Activated T-cell treated with anti-CD3 and anti-CD28 coated beads, Interleukin-2, amount 50 U/mL, for 4 hours (primary cell): ENCODE measurements around the gene AHCYL2. TPM values are rescaled to one million over a fixed set of nuclear protein-coding genes. Genes with fewer than 3 reads are reported as not detected.
"Not testable (repeated sequence)": the region's sequence is repeated elsewhere in the genome, so short reads cannot be mapped to it uniquely, and the experiment has no call there.

Experiments used
- ATAC-seq, 2 donors: fragments of 200-7000 bp; cut with Tn5 transposase; one replicate each; pipeline ENCODE4 v1.10.0; 2021
- DNase-seq: peaks from one replicate; pipeline ENCODE4 v3.0.0-alpha.2; 2020
- H3K27me3 Mint-ChIP-seq: one replicate; pipeline ENCODE4 v1.8.0; 2021; ENCODE audit warnings: low read depth, mixed read lengths
- H3K36me3 Mint-ChIP-seq: one replicate; pipeline ENCODE4 v1.8.0; 2022; ENCODE audit warnings: mixed read lengths; ENCODE audit not compliant: insufficient read depth
- H3K4me1 Mint-ChIP-seq: one replicate; pipeline ENCODE4 v1.8.0; 2021; ENCODE audit warnings: low read depth, mixed read lengths
- H3K4me3 Mint-ChIP-seq: one replicate; pipeline ENCODE4 v1.8.0; 2021; ENCODE audit warnings: mild to moderate bottlenecking, moderate library complexity, mixed read lengths
- H3K9me3 Mint-ChIP-seq: one replicate; pipeline ENCODE4 v1.8.0; 2021; ENCODE audit warnings: mixed read lengths
- total RNA-seq, 3 donors: library from RNA; stranded (reverse); gene quantifications; one replicate each; pipeline ENCODE4 v1.2.1, GENCODE V29; 2021

AHCYL2 gene
- total RNA-seq, 3 donors from 2014 or later = 6.0 to 7.2 (median 6.5) TPM

- no peaks in the 10 kb centered on the region for H3K9me3 Mint-ChIP-seq
- H3K27me3 Mint-ChIP-seq = no peaks in the 10 kb centered on the region
- ATAC-seq (no peak), DNase-seq (no peak)
- H3K4me1 Mint-ChIP-seq = no peaks in the 10 kb centered on the region
- H3K36me3 Mint-ChIP-seq = peaks cover 25% of the 10 kb centered on the region
- H3K4me3 Mint-ChIP-seq = no peak overlapping the region
Measured at GRCh38 chr7:129313282-129313681, 88.5 kb downstream of the AHCYL2 start.

GRCh38 chr7:129315960-129316359, 91.1 kb downstream of the AHCYL2 start:
- H3K4me3 Mint-ChIP-seq = no peak overlapping the region
- no peaks in the 10 kb centered on the region for H3K9me3 Mint-ChIP-seq
- peaks cover 20% of the 10 kb centered on the region for H3K36me3 Mint-ChIP-seq
- H3K27me3 Mint-ChIP-seq = no peaks in the 10 kb centered on the region
- DNase-seq (no peak), ATAC-seq (no peak)
- H3K4me1 Mint-ChIP-seq = no peaks in the 10 kb centered on the region

GRCh38 chr7:129317450-129317849, 92.6 kb downstream of the AHCYL2 start:
- H3K9me3 Mint-ChIP-seq = no peaks in the 10 kb centered on the region
- ATAC-seq (no peak), DNase-seq (no peak)
- peaks cover 16% of the 10 kb centered on the region for H3K36me3 Mint-ChIP-seq
- H3K4me3 Mint-ChIP-seq = no peak overlapping the region
- H3K4me1 Mint-ChIP-seq = no peaks in the 10 kb centered on the region
- no peaks in the 10 kb centered on the region for H3K27me3 Mint-ChIP-seq

GRCh38 chr7:129327076-129327475, 102.2 kb downstream of the AHCYL2 start:
- Mint-ChIP-seq H3K36me3 (peaks cover 24% of the 10 kb centered on the region), H3K4me3 (no peak overlapping the region)

GRCh38 chr7:129332254-129333035, 107.6 kb downstream of the AHCYL2 start:
- no peaks in the 10 kb centered on the region for H3K27me3 Mint-ChIP-seq
- H3K9me3 Mint-ChIP-seq = no peaks in the 10 kb centered on the region
- H3K36me3 Mint-ChIP-seq = peaks cover 8% of the 10 kb centered on the region
- ATAC-seq (no peak), DNase-seq (no peak)
- no peak overlapping the region for H3K4me3 Mint-ChIP-seq
- H3K4me1 Mint-ChIP-seq = peaks cover 1% of the 10 kb centered on the region

More at GRCh38 chr7:129327076-129327475, 102.2 kb downstream of the AHCYL2 start:
- no peaks in the 10 kb centered on the region for H3K4me1 Mint-ChIP-seq
- ATAC-seq (no peak), DNase-seq (no peak)
- no peaks in the 10 kb centered on the region for H3K27me3 Mint-ChIP-seq
- peaks cover 16% of the 10 kb centered on the region for H3K9me3 Mint-ChIP-seq

DNA sequence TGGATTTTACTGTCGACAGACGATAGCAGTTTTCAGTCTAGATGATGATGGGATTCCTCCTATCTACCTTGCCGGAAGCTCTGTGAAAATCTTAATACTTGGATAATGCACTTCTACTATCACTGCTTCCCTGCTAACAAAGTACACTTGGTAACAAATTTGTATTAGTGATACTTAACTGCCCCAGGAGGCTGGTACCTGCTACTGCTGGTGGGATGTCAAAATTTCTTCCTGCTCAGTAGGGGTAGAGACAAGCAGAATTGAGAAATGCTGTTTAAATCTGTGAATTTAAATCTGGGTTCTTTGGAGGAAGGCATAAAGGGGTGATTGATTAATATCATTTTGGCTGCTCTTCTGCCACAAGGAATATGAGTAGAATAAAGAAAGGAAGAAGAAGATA, 109.6 kb downstream of the AHCYL2 start:
- no peak for DNase-seq
- peaks cover 8% of the 10 kb centered on the region for H3K36me3 Mint-ChIP-seq
- ATAC-seq = no peak
- no peak overlapping the region for H3K4me3 Mint-ChIP-seq
- H3K27me3 Mint-ChIP-seq = no peaks in the 10 kb centered on the region
- H3K9me3 Mint-ChIP-seq = no peaks in the 10 kb centered on the region
- H3K4me1 Mint-ChIP-seq = peaks cover 1% of the 10 kb centered on the region

- no peaks in the 10 kb centered on the region for H3K9me3 Mint-ChIP-seq
Measured at GRCh38 chr7:129338450-129338849, 113.6 kb downstream of the AHCYL2 start.

DNA sequence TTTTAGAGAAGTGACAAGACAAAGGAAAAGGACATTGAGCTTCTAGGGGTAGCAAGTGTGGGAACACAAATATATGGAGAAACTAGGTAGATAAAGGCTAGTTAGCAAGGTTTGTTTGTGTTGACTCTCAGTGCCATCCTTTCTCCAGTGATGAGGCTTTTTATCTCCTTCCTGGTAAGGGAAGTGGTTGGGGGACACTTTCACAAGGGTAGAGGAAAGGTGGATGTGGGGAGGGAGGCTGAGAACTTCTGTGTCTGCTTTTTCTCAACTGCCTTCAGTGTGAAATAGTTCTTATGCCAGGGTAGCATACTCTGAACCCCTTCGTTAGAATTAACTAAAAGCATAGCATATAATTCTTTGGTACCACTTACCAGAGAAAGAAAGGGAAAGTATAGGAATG, 116.4 kb downstream of the AHCYL2 start:
- no peak for DNase-seq
- Mint-ChIP-seq H3K4me3 (no peak overlapping the region), H3K9me3 (no peaks in the 10 kb centered on the region), H3K4me1 (peaks cover 23% of the 10 kb centered on the region), H3K36me3 (peaks cover 7% of the 10 kb centered on the region), H3K27me3 (no peaks in the 10 kb centered on the region)
- ATAC-seq = no peak

More at GRCh38 chr7:129338450-129338849, 113.6 kb downstream of the AHCYL2 start:
- Mint-ChIP-seq H3K4me1 (peaks cover 12% of the 10 kb centered on the region), H3K36me3 (peaks cover 5% of the 10 kb centered on the region), H3K27me3 (no peaks in the 10 kb centered on the region), H3K4me3 (no peak overlapping the region)
- no peak for DNase-seq
- no peak for ATAC-seq

- Mint-ChIP-seq H3K4me1 (peaks cover 23% of the 10 kb centered on the region), H3K27me3 (no peaks in the 10 kb centered on the region), H3K9me3 (no peaks in the 10 kb centered on the region), H3K4me3 (no peak overlapping the region), H3K36me3 (peaks cover 7% of the 10 kb centered on the region)
- no peak for DNase-seq
- no peak for ATAC-seq
Measured at GRCh38 chr7:129341816-129342806, 117.3 kb downstream of the AHCYL2 start.

GRCh38 chr7:129343099-129343700, 118.4 kb downstream of the AHCYL2 start:
- Mint-ChIP-seq H3K36me3 (peaks cover 7% of the 10 kb centered on the region), H3K4me1 (peaks cover 23% of the 10 kb centered on the region), H3K27me3 (no peaks in the 10 kb centered on the region), H3K4me3 (no peak overlapping the region), H3K9me3 (no peaks in the 10 kb centered on the region)
- no peak for DNase-seq
- ATAC-seq = no peak

- Mint-ChIP-seq H3K4me3 (no peak overlapping the region), H3K9me3 (no peaks in the 10 kb centered on the region), H3K36me3 (peaks cover 7% of the 10 kb centered on the region), H3K4me1 (peaks cover 15% of the 10 kb centered on the region), H3K27me3 (no peaks in the 10 kb centered on the region)
- no peak for ATAC-seq
- no peak for DNase-seq
Measured at GRCh38 chr7:129347330-129347729, 122.5 kb downstream of the AHCYL2 start.

GRCh38 chr7:129348023-129348740, 123.4 kb downstream of the AHCYL2 start:
- Mint-ChIP-seq H3K4me3 (no peak overlapping the region), H3K36me3 (peaks cover 6% of the 10 kb centered on the region), H3K9me3 (no peaks in the 10 kb centered on the region), H3K27me3 (no peaks in the 10 kb centered on the region), H3K4me1 (peaks cover 14% of the 10 kb centered on the region)
- DNase-seq (no peak), ATAC-seq (no peak)

- Mint-ChIP-seq H3K27me3 (no peaks in the 10 kb centered on the region), H3K9me3 (no peaks in the 10 kb centered on the region), H3K4me3 (no peak overlapping the region), H3K36me3 (no peaks in the 10 kb centered on the region), H3K4me1 (peaks cover 1% of the 10 kb centered on the region)
- DNase-seq (no peak), ATAC-seq (no peak)
Measured at GRCh38 chr7:129351320-129351719, 126.5 kb downstream of the AHCYL2 start.

- H3K4me3 Mint-ChIP-seq, H3K4me1 Mint-ChIP-seq, ATAC-seq, H3K9me3 Mint-ChIP-seq, H3K27me3 Mint-ChIP-seq, H3K36me3 Mint-ChIP-seq, DNase-seq: not testable (repeated sequence)
Measured at GRCh38 chr7:129353104-129353503, 128.3 kb downstream of the AHCYL2 start.
